ENCODE measurements around the gene SF3B1. TPM values are rescaled to one million over a fixed set of nuclear protein-coding genes. Genes with fewer than 3 reads are reported as not detected.

The SF3B1 gene
- total and polyA plus RNA-seq, 2 of the 13 experiments (the other 11 are each of a cell fraction or from before 2014, with no cell fraction given): 387 to 750 TPM

DNA sequence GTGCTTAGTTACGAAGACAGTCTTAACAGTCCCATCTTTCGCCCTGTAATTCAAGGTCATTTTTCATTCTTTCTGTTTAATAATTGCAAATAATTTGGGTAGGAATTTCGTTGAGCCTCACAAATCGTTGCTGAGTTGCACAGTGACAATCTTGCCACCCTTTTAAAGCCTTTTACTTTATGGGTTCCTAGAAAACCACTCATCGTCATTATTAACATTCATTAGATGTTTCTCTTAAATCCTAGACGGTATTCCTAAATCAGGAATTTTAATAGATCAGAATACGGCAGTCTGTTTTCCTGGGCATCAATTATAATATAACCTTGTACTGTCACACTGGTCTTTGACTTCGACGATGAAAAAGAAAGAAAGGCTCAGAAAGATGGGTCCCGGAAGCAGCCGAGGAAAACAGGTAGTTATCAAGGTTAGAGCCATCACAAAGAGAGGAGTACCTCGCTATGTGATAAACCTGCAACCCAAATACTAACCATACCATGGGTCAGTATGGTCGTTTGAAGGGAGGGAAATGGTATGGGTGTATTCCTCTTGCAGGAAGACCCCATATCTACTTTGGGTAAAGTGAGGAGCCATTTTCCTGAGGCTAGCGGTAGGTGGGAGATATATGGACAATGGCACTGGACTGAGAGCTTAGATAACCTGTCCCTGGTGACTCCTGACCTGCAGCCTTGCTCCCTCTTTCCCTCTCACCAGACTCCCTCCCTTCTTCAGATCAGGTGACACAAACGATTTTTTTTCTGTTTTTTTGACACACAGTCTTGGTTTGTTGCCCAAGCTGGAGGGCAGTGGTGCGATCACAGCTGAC, 981 bp upstream of the SF3B1 start:
- Histone ChIP-seq H3K4me1 (ENCODE audit: insufficient read depth, low read length) (peaks cover 42% of the 10 kb centered on the region), H3K9ac (ENCODE audit: insufficient read depth, low read depth, low read length) (peak overlapping the region; percentile 100), H3K9me3 (ENCODE audit: low read length) (no peaks in the 10 kb centered on the region), H3K27me3 (ENCODE audit: control insufficient read depth in 1 of 2, insufficient read depth in 2 of 2, low read length in 2 of 2) (peaks cover 0 to 4% of the 10 kb centered on the region in 2 experiments; a peak in 1 of 5 replicates), H3K36me3 (replicated peaks in 1 of 2; ENCODE audit: control insufficient read depth in 1 of 2, insufficient read depth in 2 of 2, low read length in 2 of 2) (no peaks in the 10 kb centered on the region), H2AFZ (ENCODE audit: low read length) (no peak overlapping the region), H3K79me2 (ENCODE audit: insufficient read depth, low read length) (peaks cover 56% of the 10 kb centered on the region), H3K27ac (ENCODE audit: extremely low read length, insufficient read depth, low read length) (peak overlapping the region; percentile 95), H4K20me1 (ENCODE audit: insufficient read depth, low read length) (peaks cover 32% of the 10 kb centered on the region), H3K4me2 (ENCODE audit: low read depth, low read length) (peak overlapping the region; percentile 98), H3K4me3 (replicated peaks in 1 of 3; ENCODE audit: insufficient read depth in 1 of 3, low read depth in 2 of 3, low read length in 3 of 3) (peak overlapping the region; percentile 86 to 99 (median 99))
- in situ Hi-C loops (cut with HindIII; ENCODE audit: extremely low pct_ligation_motif_present, low pct_unique_long_range_greater_than_20kb) (no loop called here), intact Hi-C loops (cut with micrococcal nuclease; ENCODE audit: unreplicated experiment) (loop anchor here (1.0 to 5.0 kb wide), 3 partner anchors 17 to 271 kb away; partner anchors contain the start of genes COQ10B, HSPD1 and MARS2)
- POLR2A ChIA-PET: interaction anchor here (1.0 to 14.3 kb wide), 14 partner anchors 10 to 637 kb away, joined by 3 to 306 read pairs (median 8); partner anchors contain the start of genes COQ10B, GTF3C3, HSPD1 and HSPE1
- WGBS (ENCODE audit: low lambda C conversion rate): 8% methylated on average over 16 of the region's 16 CpGs
- CTCF ChIA-PET (ENCODE audit: low intra/inter-chr PET ratio, low total read pairs): no interaction called here
- DNase-seq (ENCODE audit: low spot score): peak; percentile 36
- TSS peak; percentile 96 for BruUV-seq (replicated peaks)
- peak; percentile 46 for ATAC-seq
- peak; percentile 12 for FAIRE-seq
- no peak for TF ChIP-seq ZNF484 (CRISPR knock-in tag; IDR thresholded peaks at IDR 0.05; ENCODE audit: borderline replicate concordance, low read depth)
- 0 out of 4 replicates have a peak, but pooled peaks of 1 of the 2 experiments have one; percentile 17 for TF ChIP-seq REST (IDR thresholded peaks at IDR 0.05; ENCODE audit: borderline replicate concordance in 1 of 2, low read depth in 1 of 2, low read length in 2 of 2)
- 0 out of 2 replicates have a peak, but pooled peaks have one; percentile 37 for TF ChIP-seq THAP11 (CRISPR knock-in tag; IDR thresholded peaks at IDR 0.05)
- TF ChIP-seq ZNF550 (CRISPR knock-in tag; IDR thresholded peaks at IDR 0.05; ENCODE audit: borderline replicate concordance): 0 out of 2 replicates have a peak, but pooled peaks have one; percentile 75
- TF ChIP-seq, protein P1, sequence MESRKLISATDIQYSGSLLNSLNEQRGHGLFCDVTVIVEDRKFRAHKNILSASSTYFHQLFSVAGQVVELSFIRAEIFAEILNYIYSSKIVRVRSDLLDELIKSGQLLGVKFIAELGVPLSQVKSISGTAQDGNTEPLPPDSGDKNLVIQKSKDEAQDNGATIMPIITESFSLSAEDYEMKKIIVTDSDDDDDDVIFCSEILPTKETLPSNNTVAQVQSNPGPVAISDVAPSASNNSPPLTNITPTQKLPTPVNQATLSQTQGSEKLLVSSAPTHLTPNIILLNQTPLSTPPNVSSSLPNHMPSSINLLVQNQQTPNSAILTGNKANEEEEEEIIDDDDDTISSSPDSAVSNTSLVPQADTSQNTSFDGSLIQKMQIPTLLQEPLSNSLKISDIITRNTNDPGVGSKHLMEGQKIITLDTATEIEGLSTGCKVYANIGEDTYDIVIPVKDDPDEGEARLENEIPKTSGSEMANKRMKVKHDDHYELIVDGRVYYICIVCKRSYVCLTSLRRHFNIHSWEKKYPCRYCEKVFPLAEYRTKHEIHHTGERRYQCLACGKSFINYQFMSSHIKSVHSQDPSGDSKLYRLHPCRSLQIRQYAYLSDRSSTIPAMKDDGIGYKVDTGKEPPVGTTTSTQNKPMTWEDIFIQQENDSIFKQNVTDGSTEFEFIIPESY (CRISPR knock-in tag; IDR thresholded peaks at IDR 0.05): peak; percentile 80
- peak; percentile 42; the same call in 1 of the 2 replicates for TF ChIP-seq ZBTB14 (CRISPR knock-in tag; IDR thresholded peaks at IDR 0.05)
- no peak for TF ChIP-seq NR2F6 (IDR thresholded peaks at IDR 0.05)
- 0 out of 2 replicates have a peak, but pooled peaks have one; percentile 26 for TF ChIP-seq NR2F6 (CRISPR knock-in tag; IDR thresholded peaks at IDR 0.05)
- 0 out of 2 replicates have a peak, but pooled peaks have one; percentile 2 for TF ChIP-seq ZNF816 (CRISPR knock-in tag; IDR thresholded peaks at IDR 0.05; ENCODE audit: borderline replicate concordance)
- peak; percentile 45; the same call in 1 of the 2 replicates for TF ChIP-seq ZNF441 (CRISPR knock-in tag; IDR thresholded peaks at IDR 0.05; ENCODE audit: borderline replicate concordance)
- no peak for TF ChIP-seq GABPA (IDR thresholded peaks at IDR 0.05; ENCODE audit: low read depth, low read length)
- 0 out of 2 replicates have a peak, but pooled peaks have one; percentile 36 for TF ChIP-seq GABPA (CRISPR knock-in tag; IDR thresholded peaks at IDR 0.05; ENCODE audit: low read depth)
- TF ChIP-seq ZNF136 (CRISPR knock-in tag; IDR thresholded peaks at IDR 0.05; ENCODE audit: low read depth): 0 out of 2 replicates have a peak, but pooled peaks have one; percentile 30
- peak; percentile 32 for TF ChIP-seq IKZF4 (CRISPR knock-in tag; IDR thresholded peaks at IDR 0.05; ENCODE audit: borderline replicate concordance, low read depth, not compliant biosample characterization)
- 0 out of 2 replicates have a peak, but pooled peaks have one; percentile 25 for TF ChIP-seq SMAD1 (CRISPR knock-in tag; IDR thresholded peaks at IDR 0.05; ENCODE audit: borderline replicate concordance, low read depth)
- peak; percentile 34; the same call in 1 of the 2 replicates for TF ChIP-seq SALL1 (CRISPR knock-in tag; IDR thresholded peaks at IDR 0.05)
